HS-5 (cell line): ENCODE results near the gene SLC15A1.

Experiments
- DNase-seq: peaks from one replicate; pipeline ENCODE4 v3.0.0-alpha.2; 2012; ENCODE audit warnings: low read depth

SLC15A1 gene

DNA sequence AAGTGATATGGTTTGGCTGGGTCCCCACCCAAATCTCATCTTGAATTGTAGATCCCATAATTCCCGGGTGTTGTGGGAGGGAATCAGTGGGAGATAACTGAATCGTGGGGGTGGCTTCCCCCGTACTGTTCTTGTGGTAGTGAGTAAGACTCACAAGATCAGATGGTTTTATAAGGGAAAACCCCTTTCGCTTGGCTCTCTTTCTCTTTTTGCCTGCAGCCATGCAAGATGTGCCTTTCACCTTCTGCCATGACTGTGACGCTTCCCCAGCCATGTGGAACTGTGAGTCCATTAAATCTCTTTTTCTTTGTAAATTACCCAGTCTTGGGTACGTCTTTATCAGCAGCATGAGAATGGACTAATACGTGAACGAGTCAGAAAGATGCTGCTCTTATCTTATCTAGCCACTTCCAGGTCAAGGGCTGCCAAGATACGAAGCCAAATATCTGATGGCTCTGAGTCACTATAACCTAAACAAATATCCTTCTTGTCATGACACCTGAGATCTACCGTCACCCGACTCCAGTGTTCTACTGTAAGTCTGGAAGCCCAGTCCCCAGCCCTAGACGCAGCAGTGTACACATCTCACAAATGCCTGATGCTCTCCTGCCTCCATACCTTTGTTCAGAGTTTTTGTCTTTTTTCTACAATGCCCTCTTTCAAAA lies 45.9 kb downstream of the SLC15A1 start:
- DNase-seq: no peak

DNA sequence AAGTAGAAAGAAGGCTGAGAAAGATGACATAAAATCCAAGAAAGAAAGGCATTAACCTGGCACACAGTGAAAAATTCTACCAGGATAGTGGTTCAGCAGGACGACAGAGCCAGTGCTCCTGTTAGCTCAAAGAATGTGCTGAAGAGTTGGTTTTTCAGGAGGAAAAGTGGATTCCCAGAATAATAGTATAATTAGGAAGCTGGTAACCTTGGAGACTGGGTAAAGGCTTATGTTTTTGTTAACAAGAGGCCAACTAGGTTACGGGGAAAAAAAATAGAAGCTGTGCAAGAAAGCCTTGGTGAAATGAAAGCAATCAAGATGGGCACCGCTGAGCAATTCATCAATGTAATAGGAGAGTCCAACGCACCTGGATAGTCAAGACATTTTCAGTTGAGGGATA lies 54.7 kb downstream of the SLC15A1 start:
- DNase-seq: no peak

DNA sequence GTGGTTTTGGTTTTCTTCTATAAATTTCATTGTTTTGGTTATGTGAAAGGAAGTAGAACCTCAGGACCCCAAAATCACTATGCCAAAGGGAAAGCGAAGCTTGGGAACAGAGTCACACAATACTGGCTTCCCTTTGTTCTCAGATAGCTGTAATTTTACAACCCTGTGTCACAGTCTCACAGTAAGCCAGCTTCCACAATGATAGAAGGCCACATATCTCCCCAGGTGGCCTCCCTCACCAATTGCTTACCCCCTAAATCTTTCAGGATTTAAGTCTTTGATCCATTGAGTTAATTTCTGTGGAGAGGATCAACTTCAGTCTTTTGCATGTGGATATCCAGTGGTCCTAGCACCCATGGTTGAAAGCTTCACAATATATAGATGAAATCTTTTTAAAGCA lies 58.7 kb downstream of the SLC15A1 start:
- no peak for DNase-seq

DNA sequence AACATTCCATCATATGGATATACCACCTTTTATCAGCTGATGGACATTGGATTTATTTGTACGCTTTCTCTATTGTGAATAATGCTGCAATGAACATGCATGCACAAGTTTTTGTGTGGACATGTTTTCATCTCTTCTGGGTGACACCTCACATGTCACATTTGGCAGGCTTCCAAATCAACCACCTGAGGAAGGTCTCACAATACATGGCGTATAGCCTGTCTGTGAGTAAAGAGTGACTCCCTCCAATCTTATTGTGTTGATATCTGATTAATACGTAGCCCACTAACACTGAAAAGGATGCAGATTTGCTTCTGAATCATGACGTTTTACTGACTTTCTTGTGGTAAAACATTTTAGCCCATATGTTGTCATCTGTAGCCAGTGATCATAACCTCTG lies 61.1 kb downstream of the SLC15A1 start:
- DNase-seq: no peak

DNA sequence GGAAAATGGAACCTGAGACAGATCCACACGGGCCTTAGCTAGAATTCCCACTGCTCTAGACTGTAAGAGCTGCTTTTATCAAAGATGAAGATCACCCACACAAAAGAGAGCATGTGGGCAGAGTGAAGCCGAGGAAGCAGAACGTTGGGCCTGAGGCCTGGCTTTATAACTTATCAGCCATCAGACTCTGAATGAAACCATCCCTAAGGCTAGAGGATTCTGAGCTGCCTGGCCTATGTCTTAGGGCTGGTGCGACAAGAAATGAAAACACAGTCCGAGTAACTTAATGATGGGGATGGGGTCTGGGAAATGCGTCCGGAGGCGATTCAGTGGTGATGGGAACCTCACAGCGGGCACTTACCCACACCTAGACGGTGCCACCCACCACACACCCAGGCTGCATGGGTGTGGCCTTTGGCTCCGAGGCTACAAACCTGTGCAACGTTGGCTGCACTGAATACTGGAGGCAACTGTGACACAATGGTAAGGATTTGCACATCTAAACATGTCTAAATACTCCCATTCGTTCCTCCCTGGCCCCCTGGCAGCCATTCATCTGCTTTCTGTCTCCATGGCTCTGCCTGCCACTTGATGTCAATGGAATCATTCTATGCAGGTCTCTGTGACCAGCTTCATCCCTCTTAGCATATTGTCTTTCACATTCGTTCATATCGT lies 62.0 kb downstream of the SLC15A1 start:
- DNase-seq: no peak

DNA sequence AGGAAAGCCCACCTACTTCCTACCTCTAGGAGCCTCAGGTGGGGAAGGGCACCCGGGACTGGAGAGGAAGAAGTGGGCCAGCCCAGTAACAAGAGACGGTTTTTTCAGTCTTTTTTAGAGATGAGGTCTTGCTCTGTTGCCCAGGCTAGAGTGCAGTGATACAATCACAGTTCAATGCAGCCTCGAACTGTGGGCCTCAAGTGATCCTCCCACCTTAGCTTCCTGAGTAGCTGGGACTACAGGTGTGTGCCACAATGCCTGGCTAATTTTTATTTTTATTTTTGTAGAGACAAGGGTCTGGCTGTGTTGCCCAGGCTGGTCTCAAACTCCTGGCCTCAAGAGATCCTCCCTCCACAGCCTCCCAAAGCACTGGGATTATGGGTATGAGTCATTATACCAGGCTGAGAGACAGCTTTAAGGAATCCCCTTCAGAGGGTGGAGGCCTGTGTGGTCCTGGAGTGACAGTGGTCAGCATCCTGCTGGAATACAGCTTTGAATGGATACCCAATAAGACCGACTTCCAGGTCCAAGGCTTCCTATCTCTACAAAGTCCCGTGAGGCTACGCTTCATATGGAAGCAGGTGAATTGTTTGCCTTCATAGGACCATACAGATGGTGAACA lies 63.0 kb downstream of the SLC15A1 start:
- no peak for DNase-seq

DNA sequence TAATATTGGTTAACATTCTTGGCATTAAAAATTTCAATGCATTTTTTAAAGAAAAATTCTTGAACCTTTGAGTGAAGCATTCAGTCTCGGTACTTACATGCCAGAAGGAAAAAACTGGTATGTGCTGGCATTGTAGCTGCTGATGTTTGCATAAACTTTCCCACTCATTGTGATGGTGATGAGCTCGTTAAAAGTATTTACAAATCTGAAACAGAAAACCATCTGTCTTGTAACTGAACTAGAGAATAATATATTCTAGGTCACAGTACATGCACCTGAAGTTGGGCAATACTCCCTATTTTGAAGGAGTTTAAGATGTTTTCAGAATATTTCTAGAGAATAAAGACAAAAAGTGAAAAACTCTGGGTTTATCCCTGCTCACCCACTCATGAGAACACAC lies 64.1 kb downstream of the SLC15A1 start:
- no peak for DNase-seq

DNA sequence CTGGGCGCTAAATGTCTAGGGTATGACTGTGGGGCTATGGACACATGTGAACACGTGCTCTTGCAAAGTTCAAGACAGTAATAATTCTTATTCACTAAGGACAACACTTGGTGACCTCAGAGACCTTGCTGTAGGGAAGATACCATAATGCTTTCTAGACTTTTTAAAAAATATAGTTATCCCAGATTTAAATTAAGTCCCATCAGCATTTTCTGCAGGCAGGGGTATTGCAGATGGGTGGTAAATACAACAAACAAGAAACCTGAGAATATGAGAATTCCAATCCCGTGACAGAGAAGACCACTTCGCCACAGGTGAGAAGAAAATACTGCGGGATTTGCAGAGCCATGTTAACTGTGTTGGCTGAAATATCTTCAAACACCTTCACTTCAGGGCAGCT lies 65.2 kb downstream of the SLC15A1 start:
- DNase-seq: no peak

DNA sequence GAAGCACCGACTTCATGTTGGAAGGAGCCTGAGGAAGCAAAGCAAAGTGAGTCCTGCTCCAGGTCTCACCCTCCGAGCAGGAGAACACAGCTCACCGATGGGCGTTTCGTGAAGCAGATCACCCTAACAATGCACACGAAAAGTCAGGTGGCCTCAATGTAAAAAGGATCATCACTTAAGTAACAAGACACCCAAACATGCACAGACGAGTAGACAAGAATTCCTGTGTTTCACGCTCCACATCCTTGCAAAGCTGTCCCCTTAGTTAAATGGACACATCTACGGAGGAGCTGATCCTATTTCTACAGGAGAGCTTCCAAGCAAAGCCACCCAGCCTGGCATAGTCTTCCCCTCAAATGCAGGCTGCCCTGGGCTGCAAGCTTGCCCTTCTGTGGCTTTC lies 66.2 kb downstream of the SLC15A1 start:
- no peak for DNase-seq

DNA sequence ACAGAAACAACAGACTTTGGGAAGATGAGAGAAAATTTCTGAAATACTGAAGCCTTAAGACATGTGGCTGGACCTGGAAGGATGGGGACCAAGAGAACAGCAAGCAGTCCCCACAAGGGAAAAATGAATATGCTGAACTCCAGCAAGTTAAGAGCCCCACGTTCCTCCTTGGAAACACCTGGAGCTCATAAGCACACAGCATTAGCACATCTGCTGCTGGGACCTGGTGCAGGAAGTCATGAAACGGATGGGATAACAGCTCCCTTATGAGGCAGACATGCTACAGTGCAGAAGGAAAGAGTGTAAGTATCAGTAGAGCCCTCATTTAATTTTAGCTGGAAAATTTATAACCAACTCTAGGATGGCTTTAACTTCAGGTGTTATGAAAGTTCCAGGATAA lies 67.3 kb downstream of the SLC15A1 start:
- DNase-seq: no peak

DNA sequence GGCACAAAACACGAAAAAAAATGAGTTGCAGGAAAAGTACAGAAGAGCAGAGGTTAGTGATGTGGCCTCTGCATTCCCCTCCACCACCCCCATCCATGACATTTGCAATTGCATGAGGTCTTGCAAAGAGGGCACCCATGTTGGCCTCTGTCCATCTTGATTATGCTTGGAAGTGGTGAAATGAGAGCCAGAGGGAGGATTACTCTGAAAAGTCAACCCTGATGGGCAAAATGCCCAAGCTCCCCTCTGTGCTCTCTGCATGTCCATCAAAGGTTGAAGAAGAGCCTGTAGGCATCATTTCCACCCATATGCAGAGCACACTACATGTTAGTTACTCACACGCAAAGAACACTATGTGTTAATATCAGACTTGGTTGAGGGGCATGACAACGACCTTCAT lies 71.4 kb downstream of the SLC15A1 start:
- DNase-seq: no peak

DNA sequence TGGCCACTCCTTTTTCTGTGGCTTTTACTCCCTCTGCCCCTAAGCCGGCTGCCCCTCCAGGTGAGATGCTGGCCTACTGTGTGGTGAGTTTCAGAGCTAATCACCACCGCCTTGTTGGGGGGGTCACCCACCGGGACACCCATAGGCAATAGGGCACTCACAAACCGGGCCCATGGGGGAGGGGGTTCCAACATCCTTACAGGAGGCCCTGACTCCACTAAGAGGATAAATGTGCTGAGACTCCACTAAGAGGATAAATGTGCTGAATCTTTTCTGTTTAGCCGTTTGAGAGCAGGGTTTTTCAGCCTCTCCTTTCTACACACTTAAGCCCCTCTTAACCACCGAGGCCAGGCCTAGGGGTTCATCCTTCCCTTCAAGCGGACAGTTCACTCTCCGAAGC lies 73.7 kb downstream of the SLC15A1 start:
- no peak for DNase-seq

DNA sequence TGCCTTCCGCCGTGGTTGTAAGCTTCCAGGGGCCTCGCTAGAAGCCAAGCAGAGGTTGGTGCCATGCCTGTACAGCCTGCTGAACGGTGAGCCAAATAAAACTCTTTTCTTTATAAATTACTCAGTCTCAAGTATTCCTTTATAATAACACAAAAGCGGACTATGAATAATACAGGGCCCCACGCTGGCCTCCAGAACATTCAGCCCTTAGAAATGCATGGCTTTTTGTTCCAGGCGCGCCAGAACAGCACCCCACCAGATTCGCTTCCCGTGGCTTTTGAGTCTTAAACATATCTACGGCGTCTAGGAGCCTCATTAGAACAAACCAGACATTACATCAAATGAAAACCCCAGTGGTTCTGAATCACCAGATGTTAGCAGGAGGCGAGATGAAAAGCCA lies 75.1 kb downstream of the SLC15A1 start:
- no peak for DNase-seq

DNA sequence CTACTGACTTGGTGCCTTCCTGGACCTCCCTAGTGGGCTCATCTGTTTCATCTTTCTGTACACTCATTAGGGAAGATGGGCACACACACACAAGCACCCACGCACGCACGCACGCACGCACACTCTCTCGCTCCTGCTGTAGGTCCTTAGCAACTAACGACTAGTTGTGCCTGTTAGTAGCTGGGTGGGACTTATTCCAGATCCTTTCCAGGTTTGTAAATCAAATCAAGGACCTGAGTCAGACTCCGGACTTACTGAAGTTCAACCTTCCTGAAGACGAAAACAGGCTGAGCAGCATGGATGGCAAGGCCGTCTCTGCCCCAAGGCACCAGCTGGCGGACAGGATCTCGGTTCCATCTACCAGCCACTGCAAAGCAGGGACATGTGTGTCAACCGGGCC lies 76.2 kb downstream of the SLC15A1 start:
- DNase-seq: no peak

DNA sequence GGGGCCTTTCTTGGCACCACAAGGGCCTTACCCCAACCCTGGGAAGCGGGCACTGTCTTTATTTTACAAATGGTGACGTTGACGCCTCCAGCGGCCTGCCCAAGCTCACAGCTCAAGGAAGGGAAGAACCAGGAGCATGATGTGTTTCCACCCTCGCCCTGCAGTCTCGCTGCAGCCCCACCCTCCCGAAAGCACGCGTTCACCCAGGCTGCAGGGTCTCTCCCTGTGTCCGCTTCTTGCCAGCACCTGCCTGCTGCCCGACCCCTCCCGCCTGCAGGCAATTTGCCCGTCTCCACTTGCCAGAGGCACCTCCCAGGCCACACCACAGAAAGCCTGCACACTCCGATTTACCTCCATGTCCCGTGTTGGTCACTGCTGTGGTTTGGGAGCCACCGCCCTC lies 76.6 kb downstream of the SLC15A1 start:
- DNase-seq: no peak

DNA sequence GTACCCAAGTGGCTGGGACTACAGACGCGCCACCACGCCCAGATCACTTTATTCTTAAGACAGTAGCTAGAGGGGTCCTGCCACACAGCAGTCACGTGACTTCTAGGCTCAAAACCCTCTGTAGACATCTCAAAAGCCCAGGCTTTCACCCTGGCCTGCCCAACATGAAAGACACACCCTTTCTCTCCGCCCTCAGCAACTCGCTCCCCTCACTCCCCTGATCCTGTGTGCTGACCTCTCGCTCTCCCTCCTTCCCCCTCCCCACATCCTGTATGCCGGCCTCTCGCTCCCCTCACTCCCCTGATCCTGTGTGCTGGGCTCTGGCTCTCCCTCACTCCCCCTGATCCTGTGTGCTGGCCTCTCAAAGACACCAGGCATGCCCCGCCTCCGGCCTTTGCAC lies 77.4 kb downstream of the SLC15A1 start:
- DNase-seq: no peak

DNA sequence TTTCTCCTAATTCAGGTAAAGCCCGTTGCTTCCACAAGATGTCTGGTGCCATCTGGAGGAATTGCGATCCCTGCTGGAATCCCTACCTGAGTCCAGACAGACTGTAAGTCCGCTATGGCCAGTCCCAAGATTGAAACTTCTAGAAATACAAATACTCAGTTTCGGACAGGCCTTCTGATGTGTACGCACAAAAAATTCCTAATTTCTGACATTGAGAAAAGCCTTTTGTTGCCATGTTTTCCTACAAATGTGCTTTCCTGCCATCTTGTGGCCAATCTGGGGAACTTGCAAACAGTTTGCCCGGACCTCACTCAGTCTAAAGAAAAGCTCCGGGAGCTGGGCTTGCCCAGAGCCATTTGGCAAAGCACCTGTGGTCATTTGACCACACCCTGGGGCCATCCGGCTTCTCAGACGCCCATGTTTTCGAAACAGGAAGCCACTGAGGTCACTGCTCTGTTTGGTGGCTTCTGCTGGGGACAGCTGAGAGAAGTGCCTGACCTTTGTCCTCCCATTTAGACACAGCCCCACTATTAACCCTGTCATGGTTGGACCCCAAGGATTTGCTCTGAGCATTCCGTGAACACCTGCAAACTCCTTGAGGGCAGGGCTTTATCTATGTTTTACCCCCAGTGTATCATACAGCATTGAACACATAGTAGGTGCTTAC lies 79.4 kb downstream of the SLC15A1 start:
- DNase-seq: no peak

DNA sequence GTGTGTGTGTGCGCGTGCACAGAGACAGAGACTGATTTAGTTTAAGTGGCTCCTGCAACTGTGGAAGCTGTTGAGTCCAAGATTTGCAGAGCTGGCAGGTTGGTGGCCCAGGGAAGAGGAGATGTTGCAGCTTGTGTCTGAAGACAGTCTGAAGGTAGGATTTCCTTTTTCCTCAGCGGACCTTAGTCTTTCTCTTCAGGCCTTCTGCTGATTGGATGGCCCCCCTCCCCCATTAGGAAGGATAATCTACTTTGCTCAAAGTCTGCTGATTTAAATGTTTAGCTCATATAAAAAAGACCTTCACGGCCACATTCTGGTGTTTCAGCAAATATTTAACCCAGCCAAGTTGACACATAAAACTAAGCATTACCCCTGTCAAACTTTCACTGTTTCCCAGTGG lies 84.3 kb downstream of the SLC15A1 start:
- no peak for DNase-seq

DNA sequence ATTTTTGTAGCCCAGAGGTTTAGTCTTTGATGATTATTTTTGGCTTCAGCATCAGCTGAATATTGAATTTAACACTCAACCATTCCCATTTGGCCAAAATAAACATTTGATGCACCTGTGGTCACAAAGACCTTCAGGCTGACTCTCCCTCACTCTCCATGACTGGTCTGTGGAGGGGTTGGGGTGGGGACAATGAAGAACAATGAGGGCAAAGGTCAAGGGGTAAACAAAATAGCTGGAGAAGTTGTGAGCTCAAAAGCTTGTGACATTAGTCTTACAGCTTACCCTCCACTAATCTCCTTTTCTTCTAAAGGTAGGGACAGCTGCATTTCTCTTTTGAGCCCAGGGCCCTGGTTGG lies 86.9 kb downstream of the SLC15A1 start:
- DNase-seq: no peak

DNA sequence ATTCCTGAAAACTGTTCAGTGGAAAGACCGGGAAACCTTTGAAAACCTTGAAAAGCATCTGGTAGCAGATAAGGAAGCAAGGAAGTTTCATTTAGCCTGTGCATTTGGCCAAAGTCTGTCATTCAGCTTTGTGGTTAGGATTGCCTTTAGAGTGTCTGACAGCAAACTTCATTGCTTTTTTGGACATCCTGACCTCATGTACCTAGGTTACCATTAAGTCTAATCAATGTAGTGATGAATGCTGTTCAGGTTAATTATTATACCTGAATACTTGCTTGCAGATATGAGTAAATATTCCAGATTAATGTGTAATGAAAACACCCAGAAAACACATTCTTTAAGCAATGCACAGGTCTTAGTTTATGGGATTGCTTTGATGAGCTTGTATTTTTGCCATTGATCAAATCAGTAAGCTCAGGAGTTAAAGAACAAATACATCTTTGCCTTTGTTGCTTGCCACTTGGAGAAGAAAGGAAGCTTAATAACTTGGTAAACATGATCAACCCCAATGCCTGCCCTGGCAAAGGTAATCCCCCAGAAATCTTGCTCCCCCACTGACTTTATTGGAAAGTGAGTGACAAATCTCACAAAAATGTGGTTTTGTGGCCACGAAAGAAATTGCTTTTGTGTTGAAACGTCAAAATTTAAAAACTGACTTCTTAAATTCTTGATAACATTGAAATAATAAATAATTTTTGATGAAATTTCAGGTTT lies 87.4 kb downstream of the SLC15A1 start:
- DNase-seq: no peak

DNA sequence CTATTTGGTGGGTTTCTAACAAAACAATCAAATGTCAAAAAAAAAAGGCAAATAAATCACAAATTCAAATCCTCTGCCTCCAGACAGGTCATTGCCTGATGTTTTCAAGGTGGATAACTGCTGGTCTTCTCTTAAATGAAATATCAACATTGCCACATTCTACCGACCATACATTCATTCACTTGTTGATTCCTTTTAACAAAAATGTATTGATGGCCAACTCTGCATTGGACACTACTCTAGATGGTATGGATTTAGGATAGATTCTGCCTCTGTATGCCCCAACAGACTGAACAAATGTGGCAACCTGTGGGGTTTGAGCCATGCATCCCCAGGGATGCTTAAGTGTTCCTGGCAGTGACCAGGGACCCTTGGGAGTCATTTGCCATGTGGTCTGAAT lies 88.0 kb downstream of the SLC15A1 start:
- DNase-seq: no peak

DNA sequence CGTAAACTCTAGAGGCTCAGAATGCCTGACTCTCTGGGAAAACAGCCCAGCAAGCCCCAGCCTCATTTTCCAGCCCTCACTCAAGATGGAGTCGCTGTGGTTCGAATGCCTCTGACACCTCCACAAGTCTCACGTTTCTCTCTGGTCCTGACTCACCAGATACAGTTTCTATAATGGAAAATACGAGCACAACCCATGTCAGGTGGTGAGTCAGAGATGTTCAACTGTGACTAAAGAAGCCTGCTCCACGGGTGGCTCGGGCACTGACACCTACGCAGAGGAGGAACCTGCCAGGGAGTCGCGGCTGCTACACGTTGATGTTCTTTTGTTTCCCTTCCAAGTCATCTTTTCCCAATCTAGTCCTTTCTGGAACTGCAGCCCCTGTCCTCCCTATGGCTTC lies 88.4 kb downstream of the SLC15A1 start:
- DNase-seq: no peak

DNA sequence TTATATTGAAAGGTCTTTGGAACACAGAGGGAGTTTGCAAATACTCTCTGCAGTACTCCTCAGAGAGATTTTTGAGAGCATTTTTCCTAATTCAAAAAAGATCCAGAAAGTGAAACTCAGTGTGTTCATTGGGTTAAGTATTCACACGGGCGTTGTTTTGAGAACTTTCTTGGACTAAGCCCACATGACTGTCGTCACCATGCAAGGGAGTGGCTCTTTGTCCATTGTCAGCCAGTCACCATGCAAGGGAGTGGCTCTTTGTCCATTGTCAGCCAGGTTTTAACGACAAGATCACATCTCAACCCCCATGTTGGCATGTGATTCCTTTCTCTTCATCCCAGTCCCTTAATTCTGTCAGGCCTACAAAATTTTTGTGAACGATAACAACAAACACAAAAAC lies 94.3 kb downstream of the SLC15A1 start:
- DNase-seq: no peak
